ENCODE data around the gene TBX21. TPM values are rescaled to one million over a fixed set of nuclear protein-coding genes. Genes with fewer than 3 reads are reported as not detected.
"Not testable (repeated sequence)": the region's sequence is repeated elsewhere in the genome, so short reads cannot be mapped to it uniquely, and the experiment has no call there.

TBX21 gene
- total and polyA plus RNA-seq, 12 donors, result 0.06 to 2.0 (median 0.50) TPM; not detected in 2

GRCh38 chr17:47736501-47737495, 3.8 kb downstream of the TBX21 start:
- H3K27me3 ChIP-seq, result peaks cover 24% of the 10 kb centered on the region
- TF ChIP-seq POLR2A (IDR thresholded peaks at IDR 0.05) (no peak), CTCF (IDR thresholded peaks at IDR 0.05) (no peak)
- no peak overlapping the region for H3K27ac ChIP-seq
- no peaks in the 10 kb centered on the region for H3K36me3 ChIP-seq (replicated peaks in 1 of 2)
- peaks cover 0 to 10% of the 10 kb centered on the region in 2 donors for H3K4me1 ChIP-seq (replicated peaks in 1 of 2)
- H3K4me3 ChIP-seq, result no peak overlapping the region
- DNase-seq, result peak in 3 of 7 donors; percentile 4 to 15 (median 11)
- H3K9me3 ChIP-seq (replicated peaks in 1 of 3), result no peaks in the 10 kb centered on the region
- intact Hi-C loops (cut with DNase I), result no loop called here
- 79 to 84% (median 80%) methylated on average over 17 of the region's 17 CpGs for WGBS, 4 donors

GRCh38 chr17:47738178-47738577, 5.1 kb downstream of the TBX21 start:
- intact Hi-C loops (cut with DNase I), result no loop called here
- WGBS, 4 donors, result 80 to 89% (median 84%) methylated on average over 7 of the region's 7 CpGs
- H3K9me3 ChIP-seq (replicated peaks in 1 of 3), result no peaks in the 10 kb centered on the region
- H3K4me3 ChIP-seq, result no peak overlapping the region
- DNase-seq, result peak in 2 of 7 donors; percentile 11 to 41
- no peak overlapping the region for H3K27ac ChIP-seq
- peaks cover 13% of the 10 kb centered on the region for H3K27me3 ChIP-seq
- TF ChIP-seq POLR2A (IDR thresholded peaks at IDR 0.05) (no peak), CTCF (IDR thresholded peaks at IDR 0.05) (no peak)
- peaks cover 0 to 7% of the 10 kb centered on the region in 2 donors for H3K4me1 ChIP-seq (replicated peaks in 1 of 2)
- no peaks in the 10 kb centered on the region for H3K36me3 ChIP-seq (replicated peaks in 1 of 2)

- no peaks in the 10 kb centered on the region for H3K9me3 ChIP-seq (replicated peaks in 1 of 3)
- DNase-seq, result peak in 1 of 7 donors; percentile 2
- no peaks in the 10 kb centered on the region for H3K36me3 ChIP-seq (replicated peaks in 1 of 2)
- H3K27me3 ChIP-seq, result peaks cover 13% of the 10 kb centered on the region
- TF ChIP-seq POLR2A (IDR thresholded peaks at IDR 0.05) (no peak), CTCF (IDR thresholded peaks at IDR 0.05) (no peak)
- no peaks in the 10 kb centered on the region for H3K4me1 ChIP-seq (replicated peaks in 1 of 2)
- H3K4me3 ChIP-seq, result no peak overlapping the region
- 80 to 85% (median 81%) methylated on average over 8 of the region's 8 CpGs for WGBS, 4 donors
- H3K27ac ChIP-seq, result no peak overlapping the region
- intact Hi-C loops (cut with DNase I), result no loop called here
Observed at GRCh38 chr17:47739150-47739549, 6.1 kb downstream of the TBX21 start.

GRCh38 chr17:47739945-47740344, 6.9 kb downstream of the TBX21 start:
- H3K4me3 ChIP-seq; H3K27ac ChIP-seq; H3K4me1 ChIP-seq (replicated peaks in 1 of 2); intact Hi-C loops (cut with DNase I); H3K9me3 ChIP-seq (replicated peaks in 1 of 3); H3K36me3 ChIP-seq (replicated peaks in 1 of 2): not testable (repeated sequence)
- H3K27me3 ChIP-seq, result peaks cover 19% of the 10 kb centered on the region
- peak in 1 of 7 donors; percentile 0 for DNase-seq
- WGBS, 4 donors, result 84 to 90% (median 87%) methylated on average over 12 of the region's 12 CpGs
